Stimulated activated CD4-positive, alpha-beta T cell treated with anti-CD3 and anti-CD28 coated beads, Interleukin-15, amount 100 ng/mL, for 24 hours (primary cell): ENCODE measurements around the gene ANO3.
"Not testable (repeated sequence)": the region's sequence is repeated elsewhere in the genome, so short reads cannot be mapped to it uniquely, and the experiment has no call there.

ENCODE experiments used
- DNase-seq: peaks from one replicate; pipeline ENCODE4 v3.0.0-alpha.2; 2020

Gene ANO3

GRCh38 chr11:26331911-26332571 lies at the start of gene ANO3:
Gene ANO3 (plus strand): TSS chr11:26332130. CDS start chr11:26332276, 146 bp downstream.
- DNase-seq = peak; percentile 22

DNA sequence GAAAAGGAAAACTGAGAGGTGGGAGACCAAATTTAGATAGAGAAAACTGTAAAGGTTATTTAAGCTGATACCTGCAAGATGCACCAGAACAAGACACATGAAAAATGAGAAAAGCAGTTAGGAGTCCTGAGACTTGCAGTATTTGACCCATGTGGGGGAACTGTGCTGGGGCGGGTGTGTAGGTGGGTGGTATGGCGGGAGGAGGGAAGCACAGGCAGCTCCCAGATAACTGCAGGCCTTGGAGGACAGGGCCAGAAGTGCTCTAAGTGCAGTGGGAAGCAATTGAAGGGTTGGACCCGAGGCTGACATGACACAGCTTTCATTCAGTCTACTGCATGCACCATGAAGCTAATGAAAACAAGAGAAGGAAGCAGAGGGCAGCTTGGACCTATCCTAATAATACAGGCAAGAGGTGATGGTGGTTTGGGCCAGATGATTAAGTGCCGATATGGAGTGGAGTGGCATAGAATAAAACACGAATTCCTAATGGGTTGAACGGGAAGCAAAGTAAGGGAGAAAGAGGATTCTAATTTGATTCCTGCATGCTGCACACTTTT lies 48.0 kb upstream of the ANO3 start:
- no peak for DNase-seq

- no peak for DNase-seq
These were observed 46.3 kb upstream of the ANO3 start for GRCh38 chr11:26285608-26286007.

- no peak for DNase-seq
These were observed 45.4 kb upstream of the ANO3 start for GRCh38 chr11:26286472-26287066.

- DNase-seq = no peak
These were observed 44.8 kb upstream of the ANO3 start for GRCh38 chr11:26287067-26287518.

DNA sequence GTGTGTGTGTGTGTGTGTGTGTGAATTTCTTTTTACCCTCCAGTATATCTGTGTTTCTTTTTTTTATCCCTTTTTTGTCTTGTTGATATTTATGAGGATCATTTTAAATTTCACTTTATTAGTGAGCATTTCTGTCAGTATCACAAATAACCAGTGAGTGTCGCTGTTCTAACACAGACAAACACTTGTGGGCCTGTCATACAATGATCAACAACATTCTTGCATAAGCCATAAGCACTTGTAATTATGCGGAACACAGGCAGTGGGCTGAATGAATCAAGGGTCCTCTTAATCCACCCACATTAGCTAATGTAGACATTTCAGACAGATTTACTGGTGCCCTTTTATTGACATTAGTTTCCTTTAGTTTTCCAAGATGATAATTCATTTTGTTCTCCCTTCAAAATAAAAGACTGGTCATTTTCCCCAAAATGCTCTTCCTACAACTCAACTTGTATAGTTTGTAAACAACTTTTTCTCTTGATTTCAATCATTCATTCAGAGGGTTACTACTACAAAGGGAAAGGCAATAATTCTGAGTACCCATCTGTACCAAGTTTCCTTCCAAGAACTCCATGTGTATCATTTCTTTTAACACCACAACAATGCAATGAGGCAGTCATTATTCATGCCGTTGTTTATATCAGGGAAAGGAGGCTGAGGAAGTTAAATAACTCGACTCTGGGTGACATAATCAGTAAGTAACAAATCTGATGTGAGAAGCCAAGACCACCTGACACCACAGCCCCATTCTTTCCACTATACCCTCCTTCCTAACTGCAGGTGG lies 34.5 kb upstream of the ANO3 start:
- no peak for DNase-seq

DNA sequence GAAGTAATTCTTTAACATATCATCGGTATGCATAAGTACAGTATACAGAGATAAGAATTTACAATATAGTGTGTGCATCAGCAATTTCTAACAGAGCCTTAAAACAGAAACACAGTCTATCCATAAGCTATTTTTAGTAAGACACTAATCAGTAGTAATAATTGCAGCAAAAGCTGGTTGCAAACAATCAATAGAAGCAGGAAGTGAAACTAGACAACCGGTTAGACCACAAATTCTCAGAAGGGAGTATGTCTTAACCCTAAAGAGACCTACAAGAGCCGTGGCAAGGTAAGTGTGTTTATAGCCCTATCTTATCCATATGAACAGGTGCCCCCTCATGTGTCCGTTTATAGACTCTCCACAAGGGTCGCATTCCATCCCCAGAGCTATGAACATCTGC lies 15.6 kb upstream of the ANO3 start:
- not testable (repeated sequence) for DNase-seq

GRCh38 chr11:26319906-26320305 lies 12.0 kb upstream of the ANO3 start:
- DNase-seq = no peak

DNA sequence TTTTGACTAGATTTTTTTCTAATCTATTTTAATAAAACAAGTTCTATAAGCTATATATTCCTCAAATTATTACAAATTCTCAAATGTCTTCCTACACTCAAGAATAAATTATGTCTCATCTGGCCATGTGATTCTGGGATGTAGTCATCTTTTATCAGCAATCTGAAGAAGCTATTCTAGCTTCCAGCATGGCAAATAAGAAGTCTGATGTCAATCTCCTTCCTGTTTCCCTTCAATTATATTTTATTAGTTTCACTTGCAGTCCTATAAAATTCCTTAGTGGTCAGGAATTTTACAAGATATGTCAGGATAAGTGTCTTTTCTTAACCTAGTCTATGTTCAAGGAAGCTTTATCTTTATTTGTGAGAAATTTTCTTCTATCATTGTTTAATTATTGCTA lies 10.4 kb upstream of the ANO3 start:
- no peak for DNase-seq

- DNase-seq = no peak
These were observed 9.4 kb upstream of the ANO3 start for GRCh38 chr11:26322335-26323067.

DNA sequence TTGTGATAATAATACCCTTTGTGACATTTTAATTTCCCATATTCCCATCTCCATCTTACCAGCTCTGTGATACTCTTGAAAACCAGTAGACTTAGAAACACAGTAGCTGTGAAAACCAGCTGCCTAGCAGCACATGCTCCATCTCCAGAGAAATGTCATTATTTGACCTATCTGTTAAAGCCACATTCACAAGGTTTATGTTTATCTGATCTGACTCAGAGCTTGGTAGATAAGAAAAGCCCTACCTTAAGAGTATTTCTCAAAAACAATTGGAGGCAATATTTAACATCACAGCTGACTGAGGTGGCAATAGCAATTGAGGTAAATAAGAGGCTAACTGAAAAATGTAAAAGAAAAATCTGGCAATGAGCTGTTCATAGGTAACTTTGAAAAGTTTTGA lies 8.1 kb upstream of the ANO3 start:
- no peak for DNase-seq

- DNase-seq = no peak
These were observed 7.7 kb upstream of the ANO3 start for GRCh38 chr11:26324270-26324669.

- no peak for DNase-seq
These were observed 5.0 kb upstream of the ANO3 start for GRCh38 chr11:26326793-26327400.

DNA sequence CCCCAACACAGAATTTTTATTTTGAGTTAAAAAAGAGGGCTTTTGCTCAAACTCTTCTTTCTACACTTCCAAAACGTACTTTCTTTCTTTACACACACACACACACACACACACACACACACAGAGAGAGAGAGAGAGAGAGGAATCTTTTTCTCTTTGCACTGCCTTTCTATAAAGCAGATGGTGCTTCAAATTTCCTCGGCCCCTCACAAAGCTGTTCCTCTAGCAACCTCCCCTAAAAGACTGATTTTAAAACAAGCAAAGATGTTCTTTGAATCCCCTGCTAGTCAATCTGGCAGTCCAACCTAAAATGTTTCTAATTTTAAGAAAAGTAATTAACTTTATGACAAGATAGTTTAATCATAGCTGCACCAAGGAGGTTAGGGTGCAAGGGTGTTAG lies 2.7 kb upstream of the ANO3 start:
- no peak for DNase-seq

GRCh38 chr11:26330262-26330661 lies 1.7 kb upstream of the ANO3 start:
- DNase-seq = no peak

DNA sequence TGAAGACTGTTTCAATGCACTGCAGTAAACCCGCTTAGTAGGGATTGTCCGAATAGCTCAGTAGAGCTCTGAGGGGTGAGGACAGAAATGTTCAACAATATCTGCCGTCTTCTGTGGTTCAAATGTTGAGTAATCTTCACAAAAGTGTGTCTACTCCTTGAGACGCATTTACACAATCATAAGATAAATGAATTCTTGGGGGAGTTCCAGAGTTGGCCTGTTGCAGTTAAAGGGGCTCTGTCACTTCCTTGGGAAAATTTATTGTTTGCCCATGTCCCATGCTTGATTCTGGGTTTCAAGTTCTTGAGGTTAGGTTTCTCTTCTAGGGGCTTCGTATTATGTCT lies 614 bp downstream of the ANO3 start:
- no peak for DNase-seq

DNA sequence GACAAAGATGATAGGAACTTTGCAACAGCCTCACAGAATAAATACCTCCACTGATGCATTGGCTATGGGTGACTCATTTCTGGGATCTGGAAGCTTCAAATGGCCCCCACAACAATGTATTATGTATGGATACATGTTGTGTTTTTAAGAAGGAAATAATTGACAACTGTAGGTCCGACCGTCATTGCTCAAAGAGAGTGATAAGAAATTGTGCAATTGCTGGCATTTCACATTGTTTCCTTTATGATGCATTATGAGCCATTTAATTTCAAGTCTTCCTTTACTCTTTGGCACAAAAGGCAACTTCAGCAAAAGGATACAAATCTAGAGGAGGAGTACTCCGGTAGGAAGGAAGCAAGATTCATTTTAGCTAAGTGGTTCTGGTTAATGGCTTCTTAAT lies 2.0 kb downstream of the ANO3 start:
- DNase-seq = no peak

DNA sequence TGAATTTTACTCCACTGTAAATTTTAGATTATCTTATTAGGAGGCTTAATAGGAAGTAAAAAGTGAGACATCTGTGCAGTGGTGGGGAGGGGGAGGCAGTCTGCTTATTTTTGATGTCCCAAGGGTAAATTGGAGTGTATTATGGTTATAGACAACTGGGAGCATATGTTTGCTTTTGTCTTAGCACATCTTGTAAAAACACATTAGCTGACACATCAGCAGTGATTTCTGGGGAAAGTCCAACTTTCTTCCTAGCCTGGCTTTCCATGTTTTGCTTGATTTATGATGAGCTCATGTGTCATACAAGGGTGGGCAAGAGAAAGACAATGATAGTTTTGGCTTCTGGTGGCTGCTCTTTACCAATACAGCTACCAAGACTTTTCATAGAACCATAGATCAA lies 4.0 kb downstream of the ANO3 start:
- DNase-seq = no peak

- DNase-seq = no peak
These were observed 12.7 kb downstream of the ANO3 start for GRCh38 chr11:26344647-26345046.

GRCh38 chr11:26348776-26349175 lies 16.8 kb downstream of the ANO3 start:
- DNase-seq = no peak

GRCh38 chr11:26350002-26350401 lies 18.1 kb downstream of the ANO3 start:
- DNase-seq = no peak

- no peak for DNase-seq
These were observed 21.1 kb downstream of the ANO3 start for GRCh38 chr11:26353010-26353409.

DNA sequence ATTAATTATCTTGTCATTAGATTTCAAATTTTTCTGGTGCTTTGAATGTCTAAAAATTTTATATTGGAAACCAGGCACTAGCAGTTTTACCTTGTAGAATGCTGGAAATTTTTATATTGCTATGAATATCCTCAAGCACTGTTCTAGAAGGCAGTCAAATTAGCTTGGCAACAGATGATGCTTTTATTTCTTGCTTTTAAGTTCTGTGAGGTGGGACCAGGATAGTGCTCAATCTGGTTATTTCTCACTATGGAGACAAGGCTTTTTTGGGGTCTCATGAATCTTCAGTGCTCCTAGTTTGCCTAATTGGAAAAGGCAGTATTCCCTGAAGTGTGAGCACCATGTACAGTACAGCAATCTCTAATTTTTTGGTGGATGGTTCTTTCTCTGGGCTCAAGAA lies 27.1 kb downstream of the ANO3 start:
- no peak for DNase-seq
